Amniotic stem cell (primary cell): ENCODE results near the gene BDKRB1.
A peak's percentile ranks its signal among the peaks of the same experiment; 100 is the strongest.

Experiments
- DNase-seq: peaks from one replicate; lab custom pipeline; 2025; lab: John Stamatoyannopoulos, UW

The BDKRB1 gene

DNA sequence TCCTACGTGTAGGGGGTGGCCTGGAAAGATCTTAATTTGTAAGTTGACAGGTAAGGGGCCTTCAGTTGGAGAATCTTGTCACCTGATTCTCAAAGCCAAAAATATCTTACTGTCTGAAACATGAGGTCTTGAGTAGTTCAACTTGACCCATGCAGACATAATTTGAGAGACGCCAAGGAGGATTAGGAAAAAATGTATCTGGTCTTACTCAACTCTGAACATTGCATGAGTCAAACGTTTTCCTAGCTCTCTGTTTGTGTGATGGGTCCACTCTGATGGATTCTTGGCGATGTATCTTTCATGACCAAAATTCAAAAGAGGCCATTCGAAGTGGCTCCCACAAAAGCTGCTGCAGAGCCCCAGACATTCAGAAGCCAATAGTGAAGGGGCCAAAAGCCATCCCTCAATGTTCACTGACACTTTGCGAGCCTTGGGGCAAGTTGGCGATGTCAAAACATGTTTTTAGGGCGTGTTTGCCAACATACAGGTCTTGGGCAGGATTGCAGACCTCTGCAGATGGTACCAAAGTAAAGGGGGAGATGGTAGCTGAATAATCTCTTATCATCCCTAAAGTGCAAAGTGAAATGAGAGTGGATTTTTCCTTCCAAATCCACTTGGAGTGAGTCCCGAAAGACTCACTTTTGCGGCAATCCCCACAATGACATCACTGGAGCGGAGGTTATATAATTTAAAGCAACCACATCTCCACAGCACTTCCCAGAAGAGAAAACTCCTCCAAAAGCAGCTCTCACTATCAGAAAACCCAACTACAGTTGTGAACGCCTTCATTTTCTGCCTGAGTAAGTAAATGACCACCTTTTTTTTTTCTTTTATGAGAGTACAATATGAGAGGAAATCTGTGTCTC, at the start of gene BDKRB1:
Gene BDKRB1, plus strand, starts transcription at position 710 of the 866 bp plus-strand sequence. CDS start 7,473 bp downstream, outside the sequence.
- peak; percentile 69 for DNase-seq

DNA sequence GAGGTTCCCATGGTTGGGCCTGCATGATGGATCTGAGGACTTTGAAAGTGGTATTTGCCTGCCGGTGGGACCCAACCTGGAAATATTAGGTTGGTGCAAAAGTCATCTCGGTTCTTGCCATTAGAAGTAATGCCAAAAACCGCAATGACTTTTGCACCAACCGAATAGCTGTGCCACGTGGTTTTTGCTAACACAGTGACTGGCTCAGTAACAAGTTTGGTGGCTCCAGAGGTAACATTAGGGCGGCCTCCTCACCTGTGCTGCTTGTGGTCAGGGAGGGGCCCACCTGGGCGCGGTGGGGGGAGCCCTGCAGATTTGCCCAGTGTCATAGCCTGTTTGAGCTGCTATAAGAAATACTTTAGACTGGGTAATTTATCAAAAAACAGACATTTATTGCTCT, 49.5 kb upstream of the BDKRB1 start:
- no peak for DNase-seq

DNA sequence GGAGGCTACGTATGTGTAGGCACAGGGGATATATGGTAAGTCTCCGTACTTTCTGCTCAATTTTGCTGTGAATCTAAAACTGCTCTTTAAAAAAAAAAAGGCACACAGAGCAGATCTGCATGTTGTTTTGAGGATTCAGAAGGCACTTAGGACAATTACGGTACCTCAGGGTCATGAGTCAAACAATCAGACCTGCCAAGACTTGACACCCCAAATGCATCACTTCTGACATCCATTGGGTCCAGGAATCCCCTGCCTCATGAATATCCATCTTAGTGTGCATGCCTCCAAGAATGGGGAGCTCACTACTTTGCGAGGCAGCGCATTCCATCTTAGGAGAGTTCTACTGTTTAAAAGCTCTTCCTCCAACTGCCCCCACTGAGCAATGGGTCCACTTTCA, 48.3 kb upstream of the BDKRB1 start:
- DNase-seq: no peak

DNA sequence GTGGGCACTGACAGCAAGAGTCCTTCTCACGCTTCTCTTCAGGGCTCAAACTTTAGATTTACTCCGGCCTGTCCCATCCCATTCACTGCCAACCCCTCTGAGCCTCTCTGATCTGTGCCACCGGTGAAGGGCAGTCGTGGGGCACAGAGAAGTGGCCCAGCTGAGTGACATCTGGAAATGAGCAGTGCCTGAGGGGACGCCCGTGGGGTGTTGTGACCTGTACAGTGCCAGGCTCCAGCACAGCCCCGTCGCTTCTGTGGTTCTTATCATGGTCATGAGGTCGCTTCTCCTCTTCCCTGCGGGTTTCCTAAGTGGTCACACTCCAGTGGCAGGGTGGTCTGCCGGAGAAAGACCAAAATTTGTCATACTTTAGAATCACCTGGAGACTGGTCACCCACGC, 47.3 kb upstream of the BDKRB1 start:
- DNase-seq: no peak

DNA sequence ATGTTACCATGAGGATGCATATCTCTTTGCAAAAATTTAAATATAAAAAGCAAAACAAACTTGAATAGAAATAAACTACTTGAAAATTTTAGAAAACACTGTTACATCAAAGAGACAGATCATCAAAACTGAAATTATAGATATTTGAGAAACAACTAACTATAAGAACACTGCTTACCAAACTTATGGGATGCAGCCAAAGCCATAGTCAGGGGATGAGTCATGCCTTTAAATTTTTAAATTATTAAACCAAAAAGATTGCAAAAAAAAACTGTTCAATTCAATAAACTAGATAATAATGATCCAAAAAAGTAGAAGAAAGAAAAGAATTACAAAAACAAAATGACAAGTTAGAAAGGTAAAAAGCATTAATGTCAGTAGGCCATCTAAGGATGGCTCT, 43.9 kb upstream of the BDKRB1 start:
- DNase-seq: no peak

DNA sequence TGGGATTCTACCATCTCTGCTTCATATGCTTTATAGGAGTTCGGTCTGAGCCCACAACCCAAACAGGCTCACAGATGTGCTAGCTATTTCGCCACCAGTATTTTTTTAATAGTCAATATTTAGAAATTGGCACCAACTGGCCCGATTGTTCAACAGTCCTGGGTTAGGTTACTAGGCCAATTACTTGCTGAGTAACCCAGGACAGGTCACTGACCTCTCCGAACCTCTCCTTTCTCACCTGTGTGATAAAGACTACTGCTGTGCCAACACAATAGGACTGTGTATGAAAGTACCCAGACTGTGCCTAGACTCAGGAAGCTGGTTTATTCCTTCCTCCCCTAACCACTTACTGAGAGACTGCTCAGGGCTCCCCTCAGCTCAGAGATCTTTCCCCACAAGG, 43.1 kb upstream of the BDKRB1 start:
- no peak for DNase-seq

DNA sequence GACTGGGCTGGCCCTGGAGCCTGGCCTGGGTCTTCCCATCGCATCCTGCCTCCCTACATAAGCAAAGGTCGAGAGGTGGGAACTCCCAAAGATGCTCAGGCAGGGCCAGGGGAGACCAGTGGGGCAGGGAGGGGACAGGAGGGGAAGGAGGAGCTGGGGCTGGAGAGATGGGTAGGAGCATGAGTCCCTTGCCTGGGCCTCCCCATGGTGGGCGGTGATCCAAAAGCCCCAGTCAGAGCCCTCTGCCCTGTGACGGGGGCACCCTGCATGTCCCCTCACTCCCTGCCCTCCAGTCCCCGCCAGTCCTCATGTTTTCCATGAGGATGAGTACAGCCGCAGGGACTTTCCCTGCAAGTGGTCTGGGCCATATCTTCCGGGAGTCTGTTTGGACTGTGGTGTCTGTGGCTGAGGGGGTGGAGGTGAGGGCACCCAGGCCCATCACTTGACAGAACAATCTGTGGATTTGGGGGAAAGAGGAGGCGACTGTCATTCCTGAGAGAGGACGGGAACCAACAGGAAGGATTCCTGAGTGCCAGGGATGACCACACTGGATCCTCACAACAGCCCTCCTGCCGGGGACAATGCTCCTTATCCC, 42.0 kb upstream of the BDKRB1 start:
- no peak for DNase-seq

DNA sequence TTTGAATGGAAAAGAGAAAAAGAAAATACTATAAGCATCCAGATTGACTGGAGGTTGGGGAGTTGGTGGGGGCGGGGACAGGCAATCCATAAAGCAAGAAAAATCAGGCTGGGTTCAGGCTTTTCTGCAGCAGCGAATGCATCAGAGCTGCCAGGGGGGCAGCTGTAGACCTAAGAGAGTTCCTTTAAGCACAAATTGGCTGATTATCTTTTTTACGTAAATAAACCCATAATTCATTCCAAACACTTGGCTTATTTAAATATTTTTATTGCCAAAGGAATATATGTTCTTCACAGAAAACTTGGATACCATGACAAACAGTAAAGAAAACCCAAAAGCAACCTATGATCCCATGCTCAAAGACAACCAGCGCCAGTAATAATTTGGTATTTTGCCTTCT, 41.2 kb upstream of the BDKRB1 start:
- DNase-seq: no peak

DNA sequence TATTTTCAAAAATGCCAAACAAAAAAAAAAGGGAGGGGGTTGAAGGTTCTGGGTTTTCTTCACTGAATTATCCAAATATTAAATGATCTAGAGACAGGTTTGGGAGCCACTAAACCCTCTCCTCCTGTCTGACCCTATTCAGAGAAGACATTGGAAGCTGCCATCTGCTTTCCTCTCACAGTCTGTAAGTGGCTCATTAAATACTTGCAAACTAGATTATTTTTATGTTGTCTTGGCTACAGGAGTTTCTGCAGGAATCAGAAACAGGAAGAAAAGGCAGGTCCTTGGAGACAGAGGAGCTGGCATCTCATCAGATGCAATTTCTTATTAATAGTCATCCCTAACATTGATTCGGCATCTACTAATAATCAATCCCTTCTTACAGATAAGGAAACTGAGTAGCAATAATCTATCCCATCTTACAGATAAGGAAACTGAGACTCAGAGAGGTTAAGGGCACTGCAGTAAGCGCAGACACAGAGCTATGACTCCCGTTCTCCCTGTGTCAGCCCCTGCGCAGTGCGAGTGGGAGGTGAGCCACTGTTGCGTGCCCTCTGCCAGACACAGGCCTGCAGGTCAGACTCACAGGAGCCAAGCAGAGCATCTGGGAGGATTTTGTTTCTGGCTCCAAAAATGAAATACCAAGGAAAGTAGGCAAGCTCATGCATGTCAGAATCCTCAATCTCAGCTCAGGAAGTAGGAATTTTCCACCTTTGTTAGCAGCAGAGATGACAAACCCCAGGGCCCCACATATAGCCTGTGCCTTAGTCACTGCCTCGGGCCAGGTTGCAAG, 40.4 kb upstream of the BDKRB1 start:
- DNase-seq: no peak

DNA sequence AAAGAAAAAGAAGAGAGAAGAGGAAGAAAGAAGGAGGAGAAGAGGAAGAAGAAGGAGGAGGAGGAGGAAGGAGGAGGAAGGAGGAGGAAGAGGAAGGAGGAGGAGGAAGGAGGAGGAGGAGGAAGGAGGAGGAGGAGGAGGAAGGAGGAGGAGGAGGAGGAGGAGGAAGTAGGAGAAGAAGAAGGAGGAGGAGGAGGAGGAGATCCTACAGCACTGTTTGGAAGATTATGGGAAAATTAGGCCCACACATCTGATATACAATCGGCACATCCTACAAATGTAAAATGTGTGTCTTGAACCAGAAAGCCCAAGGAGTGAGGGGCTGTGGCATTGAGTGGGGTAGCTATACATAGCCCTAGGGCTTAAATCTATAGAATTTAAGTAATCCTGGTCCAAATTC, 39.4 kb upstream of the BDKRB1 start:
- no peak for DNase-seq

DNA sequence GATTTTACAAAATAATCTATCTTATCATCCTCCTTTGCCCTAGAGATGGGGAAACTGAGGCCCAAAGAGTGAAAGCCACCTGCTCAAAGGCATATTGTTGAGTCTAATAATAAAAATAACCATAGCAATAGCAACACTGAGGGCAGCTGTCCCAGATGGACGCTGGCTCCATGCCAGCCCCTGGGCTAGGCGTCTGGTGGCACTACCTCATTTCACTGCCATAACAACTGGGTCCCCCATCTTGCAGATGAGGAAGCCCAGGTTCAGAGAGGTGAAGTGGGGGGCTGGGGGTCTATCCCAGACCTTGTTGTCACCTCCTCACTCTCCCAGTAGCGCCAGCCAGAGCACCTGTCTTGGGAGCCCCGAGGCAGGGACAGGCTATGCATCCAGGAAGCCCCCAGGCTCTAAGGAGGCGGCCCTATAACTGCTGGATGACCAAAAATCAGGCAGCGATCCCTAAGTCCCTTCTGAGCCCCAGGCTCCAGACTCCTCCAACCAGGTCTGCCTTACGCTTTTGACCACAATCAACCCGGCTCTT, 38.6 kb upstream of the BDKRB1 start:
- DNase-seq: no peak

DNA sequence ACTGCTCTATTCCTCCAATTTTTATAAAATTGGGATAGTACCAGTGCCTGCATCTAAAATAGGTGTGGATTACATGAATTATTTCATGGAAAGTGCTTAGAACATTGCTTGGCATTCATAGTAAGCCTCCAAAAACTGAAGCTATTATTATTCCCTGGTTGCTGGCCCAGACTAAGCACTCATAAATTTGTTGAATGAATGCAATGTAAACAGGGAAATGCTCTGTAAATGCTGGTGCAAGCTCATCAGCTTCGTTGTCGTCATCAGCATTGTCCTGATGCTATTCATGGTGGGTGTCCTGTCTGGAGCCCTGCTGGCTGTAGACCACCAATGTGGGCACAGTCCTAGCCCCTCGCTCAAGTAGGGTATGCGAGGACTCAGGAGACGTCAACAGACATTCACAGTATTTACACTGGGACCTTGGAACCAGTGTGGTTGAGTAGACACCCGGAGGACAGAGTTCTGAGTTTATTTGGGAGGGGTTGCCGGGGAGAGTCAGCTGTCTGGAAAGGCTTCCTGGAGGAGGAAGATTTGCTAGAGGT, 34.8 kb upstream of the BDKRB1 start:
- no peak for DNase-seq

DNA sequence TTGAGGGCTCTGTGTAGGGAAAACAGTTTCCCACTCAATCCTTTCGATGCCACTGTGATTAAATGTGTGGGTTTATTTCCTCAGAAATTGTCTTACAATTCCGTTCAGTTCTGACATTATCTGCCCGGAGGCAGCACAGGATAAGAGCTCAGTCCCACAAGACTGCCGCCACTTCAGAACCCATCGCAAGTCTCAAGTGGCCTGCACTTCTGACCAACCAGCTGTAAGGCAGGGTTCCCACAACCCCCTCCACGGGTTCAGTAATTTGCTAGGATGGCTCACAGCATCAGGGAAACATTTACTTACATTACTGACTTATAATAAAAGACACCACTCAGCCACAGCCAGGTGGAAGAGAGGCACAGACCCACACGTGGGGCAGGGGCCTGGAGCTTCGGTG, 34.2 kb upstream of the BDKRB1 start:
- no peak for DNase-seq

DNA sequence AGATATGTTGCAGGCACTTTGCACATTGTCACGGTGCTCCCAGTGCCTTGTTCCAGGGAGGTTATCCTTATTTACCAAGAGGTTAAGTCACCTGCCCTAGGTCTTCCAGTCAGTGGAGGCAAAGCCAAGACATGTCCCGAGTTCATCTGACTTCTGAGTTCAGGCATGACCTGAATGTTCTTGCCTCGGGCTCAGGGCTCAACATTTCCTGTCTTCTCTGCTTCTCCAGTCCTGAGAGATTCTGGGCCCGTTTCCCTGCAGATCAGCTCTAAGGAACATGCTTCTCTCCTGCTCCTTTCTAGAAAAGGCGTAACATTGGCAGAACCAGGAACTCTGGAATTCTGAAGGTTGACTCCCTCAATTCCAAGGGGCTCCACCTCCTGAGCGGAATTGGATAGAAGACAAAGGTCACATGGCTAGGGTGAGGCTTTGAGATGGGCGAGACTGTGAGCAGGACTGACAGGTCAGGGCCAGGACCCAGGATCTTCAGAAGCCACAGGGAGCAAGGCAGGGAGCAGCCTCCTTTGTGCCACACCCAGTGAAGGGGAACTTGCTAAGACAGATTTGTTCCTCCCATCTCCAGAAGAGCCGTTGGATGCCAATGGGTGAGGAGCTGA, 31.4 kb upstream of the BDKRB1 start:
- DNase-seq: no peak

DNA sequence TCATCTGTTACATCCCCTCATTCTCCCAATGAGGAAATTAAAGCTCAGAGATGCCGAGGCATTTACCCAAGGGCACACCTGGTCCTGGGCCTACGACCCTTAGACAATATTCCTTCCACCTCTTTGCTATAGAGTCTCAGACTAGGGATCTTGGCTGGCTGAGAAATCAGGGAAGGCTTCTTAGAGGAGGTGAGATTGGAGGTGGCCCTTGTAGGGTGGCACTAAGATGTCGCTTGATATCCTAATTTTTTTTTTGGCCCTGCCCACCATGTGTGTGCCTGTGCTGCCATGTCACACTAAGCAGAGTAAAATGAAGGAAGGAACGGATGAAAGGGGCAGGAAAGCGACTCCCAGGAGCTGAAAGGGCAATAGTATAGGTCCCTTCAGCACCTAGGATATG, 30.8 kb upstream of the BDKRB1 start:
- no peak for DNase-seq

DNA sequence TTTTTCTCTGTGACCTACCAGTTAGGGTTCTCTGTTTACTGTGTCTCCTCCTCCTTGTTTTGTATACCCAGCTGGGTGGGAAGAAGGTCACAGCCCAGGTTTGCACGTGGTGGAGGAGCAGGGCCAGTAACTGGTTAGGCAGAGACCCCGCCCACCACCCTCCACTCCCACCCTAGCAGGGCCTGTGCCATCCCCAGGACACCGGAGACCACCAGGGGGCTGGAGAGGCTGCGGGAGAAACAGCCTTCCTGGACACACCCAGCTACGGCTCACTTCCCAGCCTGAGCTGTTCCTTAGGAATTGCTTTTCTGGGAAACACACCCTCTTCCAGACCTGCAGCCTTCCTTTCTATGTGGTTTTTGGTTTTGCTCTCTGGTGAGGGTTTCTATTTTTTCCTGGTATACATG, 30.3 kb upstream of the BDKRB1 start:
- peak; percentile 10 for DNase-seq

DNA sequence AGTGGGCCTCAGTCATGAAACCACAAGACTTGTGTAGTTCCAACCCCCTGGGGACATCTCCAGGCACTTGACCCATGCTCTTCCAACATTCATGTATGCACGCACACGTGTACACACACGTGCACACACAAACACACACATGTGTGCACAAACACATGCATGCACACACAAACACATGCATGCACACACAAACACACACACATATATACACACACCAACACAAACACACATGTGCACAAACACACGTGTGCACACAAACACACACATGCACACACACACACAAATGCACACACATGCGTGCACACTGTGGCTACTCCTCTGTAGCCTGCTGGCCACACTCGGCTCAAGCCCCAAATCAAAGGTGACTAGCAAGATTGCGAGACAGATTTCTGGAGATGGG, 28.6 kb upstream of the BDKRB1 start:
- DNase-seq: no peak

DNA sequence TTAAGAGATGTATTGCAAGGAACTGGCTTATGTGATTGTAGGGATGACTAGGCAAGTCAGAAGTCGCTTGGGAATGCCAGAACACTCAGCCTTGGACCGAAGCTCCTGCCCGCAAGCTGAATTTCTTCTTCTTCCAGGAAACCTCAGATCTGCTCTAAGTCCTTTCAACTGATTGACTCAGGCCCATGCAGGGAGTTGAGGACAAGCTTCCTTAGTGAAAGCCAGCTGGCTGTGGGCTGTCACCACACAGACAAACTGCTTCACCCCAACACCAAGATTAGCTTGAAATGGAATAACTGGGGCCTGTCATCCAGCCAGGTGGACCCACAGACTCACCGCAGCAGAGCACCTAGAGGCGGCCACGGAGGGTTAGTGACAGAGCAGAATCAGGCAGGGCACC, 26.7 kb upstream of the BDKRB1 start:
- DNase-seq: no peak

DNA sequence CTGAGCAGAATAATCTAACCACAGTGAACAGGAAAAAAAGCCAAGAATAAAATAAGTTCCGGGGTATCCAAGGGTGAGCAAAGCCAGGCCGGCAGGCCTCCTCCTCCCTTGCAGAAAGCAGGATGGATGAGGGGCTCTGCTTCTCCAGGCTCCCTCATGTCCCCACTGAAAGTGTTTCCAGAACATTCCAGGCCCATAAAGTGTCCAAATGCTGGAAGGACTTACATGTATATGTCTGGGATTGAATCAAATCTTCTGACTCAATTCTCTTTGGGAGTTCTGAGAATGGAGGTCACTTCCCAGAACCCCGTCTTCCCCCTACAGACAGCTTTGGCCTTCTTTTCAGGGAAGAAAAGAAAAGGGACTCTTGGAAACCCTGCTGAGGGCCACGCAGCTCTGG, 25.0 kb upstream of the BDKRB1 start:
- DNase-seq: no peak

DNA sequence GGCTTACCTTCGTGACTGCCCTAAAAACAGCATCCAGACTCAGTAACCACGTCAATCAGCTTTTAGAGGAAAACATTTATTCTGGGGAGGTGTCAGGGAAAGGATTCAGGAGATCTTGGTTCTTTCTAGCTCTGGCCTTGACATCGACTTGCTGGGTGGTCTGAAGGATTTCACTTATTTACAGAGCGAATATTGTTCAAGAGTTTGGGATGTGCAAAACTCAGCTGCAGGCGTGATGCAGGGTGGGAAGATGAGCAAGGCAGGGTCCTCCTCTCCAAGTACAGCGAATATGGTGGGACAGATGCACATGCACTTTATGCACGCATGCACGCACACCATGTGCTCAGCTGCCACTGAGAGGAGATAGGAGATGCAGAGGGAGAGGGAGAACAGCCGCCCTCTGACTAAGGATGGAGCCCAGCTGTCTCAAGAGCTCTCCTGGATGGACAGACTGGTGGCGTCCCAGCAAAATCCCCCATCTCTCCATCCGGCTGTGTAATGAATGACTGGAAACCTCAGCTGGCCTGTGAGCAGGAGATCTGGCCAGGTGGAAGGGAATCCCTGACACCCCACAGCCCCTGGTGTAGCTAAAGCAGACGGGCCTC, 24.4 kb upstream of the BDKRB1 start:
- no peak for DNase-seq

DNA sequence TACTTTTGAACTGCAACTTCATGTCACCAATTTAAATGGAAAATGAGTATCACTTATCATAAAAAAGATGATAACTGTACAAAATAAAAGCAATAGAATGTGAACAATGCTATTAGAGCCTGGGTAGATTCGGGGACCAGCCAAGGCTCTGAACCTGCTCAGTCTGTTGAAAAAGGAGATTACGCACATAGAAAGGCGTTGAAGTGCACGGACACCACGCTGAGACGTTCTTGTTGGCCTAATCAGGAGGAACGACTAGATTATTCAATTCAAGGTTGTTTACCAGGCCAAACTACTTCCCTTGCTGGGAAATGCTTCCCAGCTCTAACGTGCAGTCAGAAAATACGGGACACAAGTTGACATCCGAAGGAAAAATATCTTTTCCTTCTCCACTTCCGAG, 23.5 kb upstream of the BDKRB1 start:
- no peak for DNase-seq

DNA sequence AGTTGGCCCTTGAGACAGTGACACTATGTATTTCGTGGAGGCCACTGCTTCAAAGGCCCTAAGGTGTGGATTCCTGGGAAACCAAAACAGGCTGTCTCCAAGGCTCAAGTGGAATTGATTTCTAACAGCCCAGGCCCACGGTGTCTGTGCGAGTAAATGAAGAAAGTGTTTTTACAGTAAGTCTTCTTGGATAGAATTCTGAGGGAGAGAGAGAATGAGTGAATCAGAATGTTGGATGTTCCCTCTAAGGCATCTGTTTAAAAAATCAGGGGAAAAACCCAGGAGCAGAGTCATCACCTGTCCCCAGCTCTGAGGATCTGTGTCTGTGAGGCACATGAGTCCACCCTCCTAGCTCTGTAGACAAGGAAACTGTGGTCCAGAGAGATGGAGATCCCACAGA, 22.3 kb upstream of the BDKRB1 start:
- DNase-seq: no peak
